Spinal cord (tissue), 10 donors: ENCODE measurements around the gene KPNB1. TPM values are rescaled to one million over a fixed set of nuclear protein-coding genes. Genes with fewer than 3 reads are reported as not detected.
A peak's percentile ranks its signal among the peaks of the same experiment; 100 is the strongest.

Source experiments
- DNase-seq, 6 donors: peaks; one replicate each; pipeline versions ENCODE4 v3.0.0 to v3.0.0-alpha.2; 2013 to 2015; ENCODE audit warnings: low spot score in 6 of 6, low read depth in 4 of 6
- H3K27ac ChIP-seq: one replicate; pipeline ENCODE4 v1.5.1; 2013; ENCODE audit warnings: low read depth, low read length, control low read depth
- H3K27me3 ChIP-seq: one replicate; pipeline ENCODE4 v1.6.1; 2013; ENCODE audit warnings: low read length; ENCODE audit not compliant: control insufficient read depth, insufficient read depth
- H3K36me3 ChIP-seq: one replicate; pipeline ENCODE4 v1.6.1; 2013; ENCODE audit warnings: low read length; ENCODE audit not compliant: control insufficient read depth, insufficient read depth
- H3K4me1 ChIP-seq: one replicate; pipeline ENCODE4 v1.6.1; 2013; ENCODE audit warnings: low read length; ENCODE audit not compliant: control insufficient read depth, insufficient read depth
- H3K4me3 ChIP-seq: one replicate; pipeline ENCODE4 v1.5.1; 2013; ENCODE audit warnings: low read depth, low read length, control low read depth
- H3K9me3 ChIP-seq: one replicate; pipeline ENCODE4 v1.6.1; 2013; ENCODE audit warnings: low read length; ENCODE audit not compliant: control insufficient read depth, insufficient read depth
- WGBS: methylation state at CpG from one replicate; pipeline ENCODE4 v1.1.5; 2013; ENCODE audit warnings: missing lambda C conversion rate; ENCODE audit not compliant: insufficient coverage; 5-methylcytosine and 5-hydroxymethylcytosine counted together
- long read RNA-seq, 4 donors: transcript quantifications; one replicate each; lab custom pipeline, GENCODE V29; 2026
- polyA plus RNA-seq, 2 donors: library from polyadenylated mRNA; unstranded; fragments of 120-200 nt; gene quantifications; one replicate each; pipeline ENCODE4 v1.2.1, GENCODE V29; 2013; ENCODE audit not compliant: insufficient read length in 2 of 2
- total RNA-seq, 2 donors: library from RNA; depleted of rRNA in 1 of 2; stranded (reverse); fragments of 120-200 nt in 1 of 2; fragments of >200 nt in 1 of 2; gene quantifications; one replicate each; pipeline versions ENCODE4 v1.2.3 to v1.2.4, GENCODE V29; 2013 to 2014
- donor health status: healthy.

The KPNB1 gene
- total RNA-seq (100 to 1,000 TPM; 165 to 185 TPM), polyA plus RNA-seq (100 to 1,000 TPM; 152 to 164 TPM)
- long read RNA-seq, donor 1, full-length matches to known transcripts: 40 of 90 reads
- long read RNA-seq, donor 1, partial matches to known transcripts: 50 of 90 reads
- long read RNA-seq, donor 1, other reads (novel, unspliced or antisense): 0 of 90 reads
- long read RNA-seq, donor 2, full-length matches to known transcripts: 22 of 28 reads
- long read RNA-seq, donor 2, partial matches to known transcripts: 6 of 28 reads
- long read RNA-seq, donor 2, other reads (novel, unspliced or antisense): 0 of 28 reads
- long read RNA-seq, donor 3, full-length matches to known transcripts: 26 of 56 reads
- long read RNA-seq, donor 3, partial matches to known transcripts: 30 of 56 reads
- long read RNA-seq, donor 3, other reads (novel, unspliced or antisense): 0 of 56 reads
- long read RNA-seq, donor 4, full-length matches to known transcripts: 42 of 129 reads
- long read RNA-seq, donor 4, partial matches to known transcripts: 87 of 129 reads
- long read RNA-seq, donor 4, other reads (novel, unspliced or antisense): 0 of 129 reads

- H3K9me3 ChIP-seq: no peaks in the 10 kb centered on the region
- no peaks in the 10 kb centered on the region for H3K27me3 ChIP-seq
- H3K4me3 ChIP-seq: peak within 1 kb of the TSS; percentile 86
- DNase-seq: peak; percentile 95 to 100 (median 98)
- H3K36me3 ChIP-seq: peaks cover 6% of the 10 kb centered on the region
- peaks cover 12% of the 10 kb centered on the region for H3K4me1 ChIP-seq
- under 1% methylated on average over 70 of the region's 74 CpGs for WGBS
- peak within 1 kb of the TSS; percentile 95 for H3K27ac ChIP-seq
Observed at GRCh38 chr17:47649153-47649971, at the start of gene KPNB1. TSS of gene KPNB1 (plus strand) at chr17:47649919. CDS start at chr17:47650245, 326 bp downstream.

GRCh38 chr17:47603830-47604597 lies 45.7 kb upstream of the KPNB1 start:
- no peak overlapping the region for H3K4me3 ChIP-seq
- peaks cover 41% of the 10 kb centered on the region for H3K36me3 ChIP-seq
- peak in 3 of 6 donors; percentile 6 to 89 (median 23) for DNase-seq
- no peaks in the 10 kb centered on the region for H3K27me3 ChIP-seq
- H3K4me1 ChIP-seq: peaks cover 2% of the 10 kb centered on the region
- WGBS: 50% methylated on average over 3 of the region's 4 CpGs
- H3K9me3 ChIP-seq: no peaks in the 10 kb centered on the region
- H3K27ac ChIP-seq: peak overlapping the region; percentile 52

DNA sequence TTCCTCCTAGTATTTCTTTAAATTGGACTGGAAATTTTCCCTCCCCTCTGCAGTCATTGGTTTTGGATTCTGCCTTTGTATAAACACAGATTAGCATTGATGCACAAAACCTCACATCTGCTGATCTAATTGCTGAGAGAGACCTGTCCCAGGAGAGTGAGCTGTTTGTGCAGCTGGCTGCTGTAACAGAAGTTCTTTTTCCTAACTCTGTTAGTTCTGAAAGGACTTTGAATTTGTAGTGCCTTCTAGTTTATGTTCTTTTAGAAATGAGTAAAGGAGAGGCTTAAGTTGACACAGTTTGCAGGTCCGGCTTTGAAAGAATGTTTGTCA lies 45.2 kb upstream of the KPNB1 start:
- H3K4me1 ChIP-seq: peaks cover 2% of the 10 kb centered on the region
- H3K27ac ChIP-seq: no peak overlapping the region
- H3K27me3 ChIP-seq: no peaks in the 10 kb centered on the region
- WGBS: no CpG with 5 or more reads among the region's 1 CpG
- H3K36me3 ChIP-seq: peaks cover 40% of the 10 kb centered on the region
- DNase-seq: peak in 3 of 6 donors; percentile 33 to 91 (median 59)
- no peaks in the 10 kb centered on the region for H3K9me3 ChIP-seq
- H3K4me3 ChIP-seq: no peak overlapping the region

DNA sequence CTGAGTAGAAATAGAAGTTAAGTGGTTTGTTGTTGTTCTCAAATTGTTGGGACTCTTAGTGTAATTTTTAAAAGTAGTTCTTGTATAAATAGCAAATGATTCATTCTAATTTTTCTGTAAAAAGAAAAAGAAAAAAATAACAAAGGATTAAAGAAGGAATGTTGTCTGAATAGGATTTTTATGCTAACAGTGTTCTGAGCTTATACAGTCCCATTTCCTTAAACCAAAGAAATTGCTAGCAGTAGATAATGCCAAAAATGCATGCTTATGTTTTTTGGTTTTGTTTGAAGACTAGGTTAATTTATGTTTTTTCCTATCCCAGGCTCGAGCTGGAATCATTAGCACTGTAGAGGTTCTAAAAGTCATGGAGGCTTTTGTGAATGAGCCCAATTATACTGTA lies 44.7 kb upstream of the KPNB1 start:
- Histone ChIP-seq H3K36me3 (peaks cover 36% of the 10 kb centered on the region), H3K27ac (peak overlapping the region; percentile 57), H3K9me3 (no peaks in the 10 kb centered on the region), H3K4me1 (peaks cover 2% of the 10 kb centered on the region), H3K4me3 (no peak overlapping the region), H3K27me3 (no peaks in the 10 kb centered on the region)
- no peak for DNase-seq
- no CpG with 5 or more reads among the region's 1 CpG for WGBS

DNA sequence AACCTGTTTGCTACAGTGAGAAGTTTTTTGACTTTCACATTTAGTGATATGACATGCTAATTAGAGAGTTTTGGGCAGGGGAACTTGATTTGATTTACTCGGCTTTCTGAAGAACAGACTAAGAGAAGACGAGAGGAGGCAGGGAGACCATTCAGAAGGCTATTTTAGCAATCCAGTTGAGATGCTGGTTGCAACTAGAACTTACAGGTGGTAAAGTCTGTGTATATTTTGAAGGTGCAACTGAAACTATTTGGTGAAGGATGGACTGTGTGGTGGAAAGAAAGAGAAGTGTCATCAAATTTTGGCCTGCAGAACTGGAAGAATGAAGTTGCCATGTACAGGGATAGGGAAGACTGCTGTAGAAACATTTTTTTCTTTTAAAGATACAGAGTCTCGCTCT lies 42.2 kb upstream of the KPNB1 start:
- no peak overlapping the region for H3K27ac ChIP-seq
- DNase-seq: no peak
- H3K9me3 ChIP-seq: no peaks in the 10 kb centered on the region
- 98% methylated on average over 3 of the region's 3 CpGs for WGBS
- H3K27me3 ChIP-seq: no peaks in the 10 kb centered on the region
- peaks cover 2% of the 10 kb centered on the region for H3K4me1 ChIP-seq
- peaks cover 34% of the 10 kb centered on the region for H3K36me3 ChIP-seq
- no peak overlapping the region for H3K4me3 ChIP-seq

GRCh38 chr17:47611372-47612350 lies 38.1 kb upstream of the KPNB1 start:
- 100% methylated on average over 1 of the region's 5 CpGs for WGBS
- no peaks in the 10 kb centered on the region for H3K27me3 ChIP-seq
- no peaks in the 10 kb centered on the region for H3K4me1 ChIP-seq
- no peak overlapping the region for H3K27ac ChIP-seq
- no peak overlapping the region for H3K4me3 ChIP-seq
- no peak for DNase-seq
- H3K9me3 ChIP-seq: no peaks in the 10 kb centered on the region
- H3K36me3 ChIP-seq: peaks cover 40% of the 10 kb centered on the region

DNA sequence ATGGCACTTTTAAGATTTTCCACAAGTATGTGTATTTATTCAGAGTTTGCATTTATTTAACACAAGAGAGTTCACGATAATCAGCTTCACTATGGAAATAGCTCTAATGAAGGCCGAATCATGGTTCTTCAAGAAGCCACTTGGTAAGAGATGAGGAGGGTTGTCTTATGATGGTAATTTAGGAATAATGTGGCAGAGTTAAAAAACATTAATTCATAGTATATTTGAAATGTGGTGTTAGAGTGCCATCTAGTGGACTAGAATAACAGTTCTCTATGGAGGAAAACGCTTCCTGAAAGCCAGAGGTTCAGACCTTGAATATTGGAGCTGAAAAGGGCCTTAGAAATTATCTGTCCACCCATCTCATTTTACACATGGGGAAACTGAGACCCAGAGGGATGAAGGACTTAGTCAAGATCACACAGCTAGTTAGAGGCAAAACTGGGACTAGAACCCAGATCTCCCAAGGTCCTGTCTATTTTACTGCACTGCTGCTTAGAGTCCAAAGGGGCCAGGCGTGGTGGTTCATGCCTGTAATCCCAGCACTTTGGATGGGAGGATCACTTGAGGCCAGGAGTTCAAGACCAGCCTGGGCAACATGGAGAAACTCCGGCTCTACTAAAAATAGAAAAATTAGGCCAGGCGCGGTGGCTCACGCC lies 33.8 kb upstream of the KPNB1 start:
- no peak overlapping the region for H3K27ac ChIP-seq
- H3K27me3 ChIP-seq: no peaks in the 10 kb centered on the region
- no peak overlapping the region for H3K4me3 ChIP-seq
- H3K36me3 ChIP-seq: peaks cover 43% of the 10 kb centered on the region
- peak in 4 of 6 donors; percentile 45 to 87 (median 66) for DNase-seq
- no peaks in the 10 kb centered on the region for H3K4me1 ChIP-seq
- 93% methylated on average over 5 of the region's 8 CpGs for WGBS
- H3K9me3 ChIP-seq: no peaks in the 10 kb centered on the region

- no peaks in the 10 kb centered on the region for H3K27me3 ChIP-seq
- H3K4me1 ChIP-seq: no peaks in the 10 kb centered on the region
- no peak for DNase-seq
- 71% methylated on average over 3 of the region's 4 CpGs for WGBS
- peaks cover 37% of the 10 kb centered on the region for H3K36me3 ChIP-seq
- no peaks in the 10 kb centered on the region for H3K9me3 ChIP-seq
- H3K4me3 ChIP-seq: no peak overlapping the region
- H3K27ac ChIP-seq: no peak overlapping the region
Observed at GRCh38 chr17:47618410-47618809, 31.3 kb upstream of the KPNB1 start.
